NOMO-1 (cell line): ENCODE data around the gene APOA4.

Source experiments
- DNase-seq, 2 experiments: peaks; one replicate each; lab custom pipeline; 2025; ENCODE audit not compliant: unreplicated experiment in 2 of 2; lab: John Stamatoyannopoulos, UW

The APOA4 gene

GRCh38 chr11:116786326-116786725 lies 36.8 kb downstream of the APOA4 start:
- DNase-seq, result no peak

GRCh38 chr11:116782728-116783127 lies 40.4 kb downstream of the APOA4 start:
- DNase-seq, result no peak

- no peak for DNase-seq
These were observed 44.5 kb downstream of the APOA4 start for GRCh38 chr11:116778556-116778955.

GRCh38 chr11:116777056-116777455 lies 46.0 kb downstream of the APOA4 start:
- no peak for DNase-seq

GRCh38 chr11:116776522-116776984 lies 46.6 kb downstream of the APOA4 start:
- DNase-seq, result no peak

GRCh38 chr11:116775975-116776374 lies 47.1 kb downstream of the APOA4 start:
- DNase-seq, result no peak

GRCh38 chr11:116774661-116775060 lies 48.4 kb downstream of the APOA4 start:
- no peak for DNase-seq

- DNase-seq, result peak; percentile 68 to 80
These were observed 49.7 kb downstream of the APOA4 start for GRCh38 chr11:116773203-116774097.

GRCh38 chr11:116772443-116773202 lies 50.5 kb downstream of the APOA4 start, which contains the start of gene BUD13:
BUD13 (minus strand) TSS chr11:116772987; CDS start chr11:116772964, 23 bp downstream.
- peak; percentile 75 to 90 for DNase-seq

- DNase-seq, result no peak
These were observed 51.2 kb downstream of the APOA4 start for GRCh38 chr11:116771935-116772334.
